GM03348 (cell line): Measurements from ENCODE around the gene GPRIN3.
"Not testable (repeated sequence)": the region's sequence is repeated elsewhere in the genome, so short reads cannot be mapped to it uniquely, and the experiment has no call there.

Source experiments
- DNase-seq: peaks from one replicate; pipeline ENCODE4 v3.0.0; 2012; ENCODE audit warnings: low spot score

The GPRIN3 gene

DNA sequence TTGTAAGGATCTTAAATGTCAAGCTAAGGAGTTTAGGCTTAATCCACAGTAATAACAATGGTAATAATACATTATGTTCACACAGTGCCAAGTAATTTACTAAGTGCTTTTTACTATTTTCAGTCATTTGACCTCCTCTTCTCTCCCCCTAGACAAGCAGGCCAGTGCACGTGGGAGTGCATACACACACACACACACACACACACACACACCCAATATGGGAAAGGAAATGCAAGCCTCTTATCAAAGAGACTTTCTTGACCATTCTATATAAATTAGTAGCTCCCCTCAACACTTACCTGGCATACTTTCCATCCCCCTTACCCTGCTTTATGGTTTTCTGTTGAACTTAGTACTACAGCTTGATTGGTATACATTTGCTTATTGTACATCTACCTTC lies 3.8 kb upstream of the GPRIN3 start:
- DNase-seq: no peak

DNA sequence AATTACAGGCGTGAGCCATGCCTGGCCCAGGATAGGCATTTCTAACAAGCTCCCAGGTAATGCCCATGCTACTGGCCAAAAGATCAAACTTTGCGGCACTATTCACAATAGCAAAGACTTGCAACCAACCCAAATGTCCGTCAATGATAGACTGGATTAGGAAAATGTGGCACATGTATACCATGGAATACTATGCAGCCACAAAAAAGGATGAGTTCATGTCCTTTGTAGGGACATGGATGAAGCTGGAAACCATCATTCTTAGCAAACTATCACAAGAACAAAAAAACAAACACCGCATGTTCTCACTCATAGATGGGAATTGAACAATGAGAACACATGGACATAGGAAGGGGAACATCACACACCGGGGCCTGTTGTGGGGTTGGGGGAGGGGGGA lies 1.6 kb upstream of the GPRIN3 start:
- DNase-seq: not testable (repeated sequence)

DNA sequence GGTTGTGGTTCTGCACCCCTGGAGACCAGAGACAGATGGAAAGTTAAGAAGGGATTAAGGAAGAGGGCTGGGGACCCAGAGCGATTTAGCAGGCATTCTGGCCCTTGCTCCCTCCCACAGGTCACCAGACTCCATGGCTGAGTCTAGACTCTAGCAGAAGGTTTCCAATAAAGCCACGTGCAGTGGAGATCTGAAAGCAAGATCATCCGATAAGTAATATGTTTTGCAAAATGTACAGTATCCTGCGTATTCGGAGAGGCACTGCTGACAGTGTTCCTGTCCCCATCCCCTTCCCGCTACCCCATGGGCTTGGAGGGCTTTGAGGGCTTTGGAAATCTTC lies 531 bp upstream of the GPRIN3 start:
- peak; percentile 6 for DNase-seq

DNA sequence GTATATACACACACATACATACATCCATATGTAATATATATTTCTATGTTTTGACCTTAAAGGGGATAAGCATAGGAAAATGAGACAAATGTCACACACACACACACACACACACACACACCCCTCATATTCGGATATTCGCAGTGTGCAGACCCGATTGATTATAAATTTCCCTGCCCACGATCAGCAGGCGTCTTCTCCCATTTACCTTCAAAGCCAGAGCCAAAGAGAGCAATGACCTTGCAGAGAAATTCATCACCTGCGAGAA lies 488 bp downstream of the GPRIN3 start:
- DNase-seq: no peak

DNA sequence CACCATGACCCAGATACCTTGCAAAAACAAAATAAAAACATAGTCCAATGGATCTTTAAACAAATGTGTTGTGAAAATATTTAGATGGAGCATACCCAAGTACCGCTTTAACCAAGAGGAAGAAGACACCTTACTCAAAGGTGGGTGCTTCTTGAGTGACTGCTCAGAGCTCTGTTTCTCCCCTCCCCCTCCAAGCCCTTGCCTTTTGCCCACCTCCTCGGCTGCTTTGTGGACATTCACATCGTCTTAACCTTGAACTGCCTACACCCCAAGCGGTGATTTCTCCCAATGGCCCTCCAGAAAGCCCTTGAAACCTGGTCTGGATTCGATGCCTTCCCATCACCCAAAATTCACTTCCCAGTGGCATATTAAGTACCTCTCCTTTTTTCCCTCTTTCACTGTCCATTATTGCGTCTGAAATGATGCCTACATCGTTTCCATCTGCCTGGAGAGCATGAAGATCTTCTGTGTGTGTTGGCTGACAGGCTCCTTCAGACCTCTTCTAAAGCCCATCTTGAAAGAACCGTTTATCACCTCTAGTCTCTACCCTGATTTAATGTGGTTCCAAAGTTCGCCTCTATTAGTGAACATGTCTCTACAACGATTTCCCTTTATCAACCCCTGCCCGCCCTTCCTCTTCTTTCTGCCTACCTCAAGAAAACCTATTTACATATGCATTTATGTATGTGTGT lies 968 bp downstream of the GPRIN3 start:
- no peak for DNase-seq

DNA sequence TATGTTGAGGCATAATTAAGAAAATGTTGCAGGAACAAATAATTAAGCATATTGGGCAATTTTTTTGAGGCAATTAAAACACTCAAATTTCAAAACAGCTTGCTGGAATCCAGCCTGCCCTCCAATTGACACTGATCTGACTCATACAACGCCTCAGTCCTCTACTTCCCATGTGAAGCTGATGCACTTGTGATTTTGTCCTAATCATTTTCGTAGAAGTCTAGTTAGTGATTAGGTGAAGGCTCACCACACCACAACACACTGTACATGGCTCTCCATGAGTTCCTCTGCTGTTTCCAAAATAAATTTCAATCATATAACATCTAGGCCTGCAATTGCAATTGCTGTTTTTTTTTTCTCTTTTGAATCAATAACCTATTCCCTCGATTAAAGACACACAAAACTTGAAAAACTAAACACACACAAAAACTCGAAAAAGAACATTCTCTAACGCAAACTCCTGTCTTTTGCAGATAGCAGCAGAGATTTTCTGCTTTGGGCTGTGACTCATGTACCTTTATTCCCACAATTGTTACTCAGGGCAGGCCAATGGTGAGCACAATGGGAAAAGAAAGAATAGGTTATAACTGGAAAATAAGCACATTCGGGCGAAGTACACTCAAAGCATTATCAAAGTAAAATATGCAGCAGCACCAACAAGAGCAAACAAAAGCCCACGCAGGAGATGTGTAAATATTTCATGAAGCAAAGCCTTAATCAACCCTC lies 1.7 kb downstream of the GPRIN3 start:
- DNase-seq: peak; percentile 15

DNA sequence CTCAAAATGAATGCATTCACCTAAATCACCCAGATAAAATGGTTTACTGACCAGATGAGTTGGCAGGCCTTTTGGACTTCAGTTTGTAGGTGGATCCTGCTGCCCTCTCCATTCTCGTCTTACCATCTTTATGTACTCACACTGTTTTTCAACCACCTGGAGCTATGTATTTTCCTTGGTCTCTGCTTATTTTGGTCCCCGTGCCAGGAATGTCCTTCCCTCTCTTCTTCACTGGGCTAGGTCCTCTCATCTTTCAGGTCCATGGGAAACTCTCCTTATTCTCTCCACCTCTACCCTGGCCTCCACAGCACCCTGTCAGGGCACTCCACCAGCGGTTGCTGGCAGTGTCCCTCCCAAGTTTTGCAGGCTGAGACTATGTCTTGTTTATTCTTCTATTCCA lies 2.6 kb downstream of the GPRIN3 start:
- DNase-seq: no peak

DNA sequence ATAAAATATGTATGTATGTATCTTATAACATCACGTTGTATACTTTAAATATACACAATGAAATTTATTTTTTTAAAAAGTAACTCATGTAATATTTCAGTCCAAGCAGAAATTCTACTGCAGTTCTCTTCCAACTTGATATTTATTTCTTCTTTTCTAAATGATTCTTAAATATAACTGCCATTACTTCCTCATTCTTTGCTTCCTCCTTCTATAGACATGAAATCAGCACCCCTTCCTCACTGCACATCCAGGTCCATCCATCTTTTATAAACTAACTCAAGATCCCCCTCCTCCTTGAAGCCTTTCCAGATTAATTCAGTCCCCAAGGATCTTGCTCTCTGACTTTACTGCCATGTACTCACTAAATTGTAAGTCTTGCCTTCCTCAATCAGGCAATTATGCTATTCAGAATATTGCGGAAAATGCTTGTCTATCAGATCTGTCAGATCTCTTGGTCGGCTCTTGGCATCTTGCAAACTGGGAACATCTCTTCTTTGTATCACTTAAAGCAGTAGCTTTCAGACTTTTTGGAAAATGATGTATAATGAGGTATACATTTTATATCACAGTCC lies 3.7 kb downstream of the GPRIN3 start:
- no peak for DNase-seq

DNA sequence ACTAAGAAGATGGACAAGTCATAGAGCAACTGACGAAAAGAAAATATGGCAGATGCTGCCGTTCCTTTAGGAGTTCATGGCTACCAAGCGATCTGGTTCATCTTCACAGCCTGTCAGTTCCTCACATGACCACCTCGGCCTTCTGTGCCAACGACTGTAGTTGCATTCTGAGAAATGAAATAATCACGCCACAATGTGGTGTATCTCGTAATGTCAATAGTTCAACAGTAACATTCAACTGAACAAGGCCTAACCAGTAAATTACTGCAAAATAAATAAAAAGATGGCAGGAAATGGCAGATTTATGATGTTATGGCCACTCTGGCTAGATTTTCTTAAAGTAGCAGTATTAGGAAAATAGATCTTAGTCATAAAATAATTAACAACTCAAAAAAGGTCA lies 4.4 kb downstream of the GPRIN3 start:
- no peak for DNase-seq

DNA sequence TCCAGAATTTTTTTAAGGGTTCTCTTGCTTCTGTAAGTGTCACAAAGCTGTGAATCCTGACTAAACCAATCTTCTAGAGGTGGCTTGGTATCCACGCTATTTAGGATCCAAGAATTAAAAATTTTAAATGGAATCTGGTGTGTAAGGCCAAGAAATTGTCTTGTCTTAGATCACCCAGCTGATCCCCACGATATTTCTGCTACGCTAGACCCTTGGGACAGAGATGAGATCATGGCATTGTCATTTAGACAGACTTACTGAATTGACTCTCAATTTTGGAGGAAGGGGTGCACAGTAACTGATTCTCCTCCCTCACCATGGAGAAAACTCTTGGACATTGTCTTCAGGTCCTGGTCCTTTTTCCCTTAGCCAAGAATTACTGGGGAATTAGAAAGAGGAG lies 5.7 kb downstream of the GPRIN3 start:
- DNase-seq: no peak

DNA sequence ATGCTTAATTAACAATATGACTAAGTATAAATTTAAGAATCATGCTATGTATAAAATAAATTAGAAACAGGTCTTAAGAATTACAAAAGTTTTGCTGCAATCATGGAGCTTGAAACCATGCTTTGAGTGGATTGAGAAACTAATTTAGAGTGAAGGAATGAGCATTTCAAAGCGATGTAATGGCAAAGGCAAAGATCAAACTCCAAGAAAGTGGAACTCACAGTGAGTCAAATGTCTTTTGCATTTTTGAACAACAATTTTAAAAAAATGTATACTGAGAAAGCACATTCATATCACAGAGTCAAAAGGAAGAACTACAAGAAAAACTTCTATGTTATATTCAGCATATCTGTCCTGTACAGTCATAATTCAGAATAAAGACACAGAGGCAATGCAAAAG lies 6.6 kb downstream of the GPRIN3 start:
- no peak for DNase-seq

DNA sequence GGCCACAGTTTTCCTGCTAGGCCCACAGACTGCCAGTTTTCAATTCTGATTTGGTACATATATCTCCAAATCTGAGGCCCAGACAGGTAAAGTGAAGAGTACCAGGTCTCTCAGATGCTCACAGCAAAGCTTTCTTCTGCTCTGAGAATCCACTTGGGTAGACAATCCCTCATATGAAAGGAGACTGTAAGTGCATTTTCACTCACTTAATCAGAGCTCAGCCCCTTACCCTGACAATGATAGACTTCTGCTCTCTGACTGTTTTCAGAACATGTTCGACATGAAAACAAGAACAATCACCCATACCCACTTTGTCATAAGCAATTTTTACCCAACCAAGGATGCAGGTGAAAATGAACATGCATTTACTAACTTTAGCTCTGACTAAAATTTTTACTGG lies 7.1 kb downstream of the GPRIN3 start:
- no peak for DNase-seq

DNA sequence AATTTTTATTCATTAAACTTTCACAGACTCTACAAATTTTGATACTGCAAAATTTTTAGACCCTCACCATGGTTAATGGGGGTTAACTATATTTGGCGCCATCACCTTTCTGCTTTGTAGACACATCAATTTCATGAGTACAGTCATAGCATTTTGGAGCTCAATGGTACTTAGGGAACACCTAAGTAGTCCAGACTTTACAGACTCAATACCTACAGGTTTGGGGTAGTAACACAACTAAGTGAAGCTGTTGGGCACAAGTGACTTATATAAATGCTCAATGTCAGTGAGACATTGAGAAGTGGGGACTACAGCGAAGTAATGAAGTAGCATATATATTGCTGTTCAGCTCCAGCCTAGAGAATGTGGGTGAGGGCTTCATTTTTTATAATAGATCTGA lies 7.5 kb downstream of the GPRIN3 start:
- no peak for DNase-seq

DNA sequence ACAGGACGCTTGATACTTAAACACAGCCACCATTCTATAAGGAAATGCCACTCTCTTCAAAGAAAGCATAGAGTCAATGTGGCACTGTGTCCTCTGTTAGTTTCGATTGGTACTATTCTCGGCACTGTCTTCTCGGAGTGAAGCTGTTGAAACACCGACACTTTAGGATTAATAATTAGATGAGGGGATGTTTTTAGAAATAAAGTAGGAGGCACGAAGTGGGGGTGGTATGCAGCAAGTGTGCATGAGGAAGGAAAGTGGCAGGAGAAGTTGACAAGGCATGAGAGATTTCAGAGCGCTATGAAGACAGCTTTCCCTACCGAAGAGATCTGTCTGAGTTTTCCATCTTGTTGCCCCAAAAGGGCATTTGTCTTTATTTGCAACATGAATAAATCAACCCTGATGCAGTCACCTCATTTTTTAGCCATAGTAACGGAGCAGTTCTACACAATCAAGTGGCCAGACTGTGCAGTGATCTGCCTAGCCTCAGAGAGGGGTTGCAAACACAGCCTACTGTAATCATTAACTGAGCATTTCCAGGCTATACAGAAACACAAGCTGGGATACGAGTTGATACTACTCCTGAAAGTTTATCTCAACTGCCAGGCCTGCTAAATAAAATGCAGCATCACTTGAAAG lies 8.3 kb downstream of the GPRIN3 start:
- DNase-seq: no peak

DNA sequence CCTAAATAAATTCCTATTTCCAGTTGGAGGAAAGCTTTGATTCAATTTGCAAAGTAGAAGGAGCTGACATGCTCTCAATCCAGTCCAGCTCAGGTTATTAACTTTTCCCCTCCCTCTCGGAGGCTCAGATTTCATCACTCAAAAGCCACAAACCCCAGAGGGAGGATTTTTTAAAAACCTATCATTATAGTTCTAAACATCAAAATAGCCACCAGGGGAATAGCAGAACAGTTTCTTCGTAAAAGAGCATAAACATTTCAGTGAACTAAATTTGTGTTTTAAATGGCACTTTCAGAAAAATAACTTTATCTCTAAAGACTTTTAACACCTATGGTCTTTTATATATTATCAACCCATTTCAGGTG lies 8.8 kb downstream of the GPRIN3 start:
- DNase-seq: peak; percentile 12

DNA sequence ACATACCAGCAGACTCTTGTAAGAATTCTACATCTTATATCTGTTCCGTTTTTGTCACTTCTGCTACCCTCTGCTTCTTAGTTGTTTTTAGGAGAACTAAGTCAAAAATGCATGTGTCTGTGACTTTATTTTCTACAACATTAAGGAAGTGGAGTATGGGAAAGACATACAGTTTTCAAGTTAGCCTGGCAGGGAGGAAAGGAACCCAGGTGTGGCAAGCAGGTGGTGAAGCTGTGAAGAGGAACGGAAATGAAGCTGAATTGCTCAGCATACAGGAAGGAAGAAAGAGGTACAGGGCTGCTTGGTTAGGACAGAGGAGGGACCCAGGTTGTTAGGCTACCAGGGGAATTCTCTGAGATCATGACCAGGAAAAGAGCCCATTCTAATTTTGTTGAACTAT lies 9.4 kb downstream of the GPRIN3 start:
- no peak for DNase-seq

DNA sequence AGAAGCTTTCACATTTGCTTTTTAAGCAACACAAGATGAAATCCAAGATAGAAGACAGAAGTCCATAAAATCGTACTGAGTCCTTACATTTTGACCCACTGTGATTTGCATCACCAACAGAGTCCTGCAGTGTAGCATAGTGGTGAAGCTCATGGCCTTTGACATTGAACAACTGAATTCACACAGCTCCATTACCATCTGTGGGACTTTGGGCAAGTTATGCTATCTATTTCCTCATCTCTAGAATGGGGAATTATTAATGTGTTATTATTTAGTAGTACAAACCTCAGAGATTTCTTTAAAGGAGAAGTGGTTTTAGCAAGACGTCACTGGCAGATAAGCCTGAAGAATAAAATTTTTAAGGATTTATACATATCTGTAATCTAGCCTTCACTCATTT lies 10.7 kb downstream of the GPRIN3 start:
- no peak for DNase-seq

DNA sequence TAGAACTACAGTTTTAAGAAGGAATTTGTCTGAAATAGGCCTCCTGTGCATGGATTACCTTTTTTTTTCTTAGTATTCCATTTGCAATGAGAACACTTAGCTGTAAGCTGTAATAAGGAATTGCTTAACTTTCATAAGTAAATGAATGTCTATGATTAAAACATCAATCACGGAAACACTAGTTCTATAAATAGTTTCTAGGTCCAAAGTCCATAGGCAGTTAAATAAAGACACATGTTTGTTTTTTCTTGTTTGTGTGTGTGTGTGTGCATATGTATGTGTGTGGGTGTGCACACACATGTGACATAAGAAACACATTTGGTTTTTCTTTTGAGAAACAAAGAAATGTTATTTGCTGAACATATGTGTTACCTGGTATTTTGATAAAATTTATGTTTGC lies 11.2 kb downstream of the GPRIN3 start:
- DNase-seq: no peak

DNA sequence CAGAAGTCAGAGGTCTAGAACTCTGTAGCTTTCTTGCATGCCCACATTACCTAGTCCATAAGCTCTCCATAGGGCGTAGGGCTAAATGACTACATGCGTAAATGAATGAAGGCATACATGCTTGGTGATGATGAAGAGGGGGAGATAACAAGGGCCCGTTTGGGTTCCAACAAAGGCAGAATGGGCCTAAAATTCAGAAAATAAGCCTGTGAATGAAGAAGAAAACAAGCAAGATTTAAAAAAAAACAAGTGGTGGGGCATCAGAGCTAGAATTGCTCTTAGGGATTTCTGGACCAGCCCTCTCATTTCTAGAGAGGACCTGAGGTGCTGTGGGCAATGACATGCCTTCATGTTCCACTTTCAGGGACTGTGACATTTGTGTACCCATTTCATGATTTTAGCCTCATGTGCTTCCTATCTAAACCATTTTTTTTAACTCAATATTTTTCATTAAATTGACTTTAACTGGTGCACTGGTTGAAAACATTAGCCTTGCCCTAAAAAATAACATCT lies 12.1 kb downstream of the GPRIN3 start:
- DNase-seq: no peak

DNA sequence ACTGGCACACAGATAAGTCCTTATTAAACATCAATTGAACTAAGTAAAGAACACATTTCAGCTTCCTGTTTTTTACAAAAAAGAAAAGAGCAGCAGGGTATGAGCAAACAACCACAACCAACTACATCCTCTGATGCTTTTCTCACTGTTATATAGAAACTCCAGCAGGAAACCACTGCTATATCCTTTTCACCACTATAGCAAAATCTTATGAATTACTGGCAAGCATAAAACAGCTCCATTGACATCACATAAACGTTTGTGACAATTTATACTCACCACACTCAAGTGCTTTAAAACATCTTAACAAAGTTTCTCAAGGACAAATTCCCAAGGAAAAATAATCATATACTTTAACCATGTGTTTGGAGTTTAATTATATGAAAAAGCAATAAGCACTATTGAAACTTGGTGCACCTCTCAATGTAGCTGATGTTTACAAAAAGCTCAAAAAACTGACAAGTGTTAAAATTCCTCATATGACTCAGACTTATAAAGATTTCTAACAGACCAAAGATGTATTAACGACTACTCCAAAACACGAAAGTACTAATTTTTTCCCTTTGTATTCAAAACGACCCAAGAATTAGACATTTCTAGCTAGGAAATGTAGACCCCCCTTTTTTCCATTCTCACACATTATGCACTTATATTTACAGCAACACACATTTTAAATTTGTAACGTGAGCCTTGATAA lies 12.9 kb downstream of the GPRIN3 start:
- no peak for DNase-seq

DNA sequence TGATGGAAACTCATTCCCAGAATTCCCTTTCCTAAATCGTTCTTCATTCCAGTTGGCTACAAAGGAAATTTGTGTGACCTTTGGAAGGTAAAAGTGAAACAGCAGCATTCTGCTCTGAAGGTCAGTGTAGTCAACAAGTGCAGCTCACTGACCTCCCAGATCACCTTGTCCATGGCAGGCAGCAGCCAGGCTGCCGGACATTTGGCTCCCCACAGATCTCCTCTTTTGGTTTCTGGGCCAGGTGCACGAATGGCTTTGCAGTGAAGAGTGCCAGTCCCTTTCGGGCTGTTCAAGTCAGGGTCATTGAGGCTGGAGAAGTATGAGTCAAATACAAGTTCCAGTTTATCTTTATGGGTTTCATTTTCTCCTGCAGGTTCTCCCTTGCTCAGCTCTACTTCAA lies 14.3 kb downstream of the GPRIN3 start:
- DNase-seq: no peak

DNA sequence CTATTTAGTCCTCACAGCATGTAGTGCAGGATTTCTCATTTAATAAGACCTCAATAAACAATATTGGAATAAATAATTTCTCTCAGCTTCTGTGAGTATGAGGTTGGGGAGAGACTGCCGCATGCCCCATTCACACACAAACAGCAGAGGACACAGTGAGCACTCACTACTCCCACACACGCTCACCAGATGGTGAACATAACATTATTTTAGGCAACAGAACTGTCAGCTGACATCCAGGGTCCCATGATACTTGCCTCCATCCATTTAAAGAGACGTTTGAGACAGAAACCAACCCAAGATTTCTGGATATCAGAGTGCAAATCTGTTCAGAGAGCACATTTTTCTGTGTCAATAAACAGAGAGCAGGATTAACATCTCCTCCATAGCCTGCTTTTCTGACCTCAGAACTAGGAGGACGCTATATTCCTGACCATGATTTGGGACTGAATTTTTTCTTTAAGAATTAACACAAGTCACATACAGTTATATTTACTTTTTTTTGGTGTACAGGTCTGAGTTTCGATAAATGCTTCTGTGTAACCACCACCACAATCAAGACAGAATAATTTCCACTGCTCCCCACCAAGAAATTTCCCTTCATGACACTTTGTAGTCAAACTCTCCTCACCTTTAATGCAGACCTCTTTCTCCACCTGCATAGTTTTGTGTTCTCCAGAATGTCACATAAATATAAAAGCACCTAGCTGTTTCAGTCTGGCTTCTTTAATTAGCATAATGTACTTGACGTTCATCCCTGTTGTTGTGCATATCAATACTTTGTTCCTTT lies 16.7 kb downstream of the GPRIN3 start:
- DNase-seq: no peak
